Sigmoid colon (tissue), 7 donors: ENCODE data around the gene PFDN5. TPM values are rescaled to one million over a fixed set of nuclear protein-coding genes. Genes with fewer than 3 reads are reported as not detected.

Source experiments
- DNase-seq: peaks from one replicate; pipeline ENCODE4 v3.0.0-alpha.2; 2019
- H3K27ac ChIP-seq, 4 donors: fragments of 200-600 bp; sonication (generic); one replicate each; pipeline ENCODE4 v1.5.1; 2016 to 2019; ENCODE audit warnings: mild to moderate bottlenecking in 1 of 4
- H3K27me3 ChIP-seq, 3 donors: fragments of 200-600 bp; sonication (generic); one replicate each; pipeline ENCODE4 v1.5.1; 2019; ENCODE audit warnings: mild to moderate bottlenecking in 1 of 3
- H3K36me3 ChIP-seq, 4 donors: fragments of 200-600 bp; sonication (generic); one replicate each; pipeline ENCODE4 v1.5.1; 2016 to 2019
- H3K4me1 ChIP-seq, 4 donors: fragments of 200-600 bp; sonication (generic); one replicate each; pipeline ENCODE4 v1.5.1; 2017 to 2019
- H3K4me3 ChIP-seq, 4 donors: fragments of 200-600 bp; sonication (generic); one replicate each; pipeline ENCODE4 v1.5.1; 2017 to 2019; ENCODE audit warnings: mild to moderate bottlenecking in 2 of 4, moderate library complexity in 1 of 4
- H3K9me3 ChIP-seq, 4 donors: fragments of 200-600 bp in 3 of 4; sonication (generic) in 3 of 4; one replicate each; pipeline versions ENCODE4 v1.5.1 to v1.6.1; 2013 to 2019
- CTCF ChIP-seq, 4 experiments: fragments of 450-650 bp in 3 of 4; fragments of 200-600 bp in 1 of 4; IDR thresholded peaks; one replicate each; pipeline ENCODE4 v1.5.1; 2016 to 2019; ENCODE audit warnings: antibody characterized with exemption in 4 of 4, mild to moderate bottlenecking in 3 of 4, moderate library complexity in 2 of 4
- EP300 ChIP-seq, 4 donors: sonication (generic); formaldehyde crosslinking; IDR thresholded peaks; one replicate each; pipeline ENCODE4 v1.6.1; 2017; ENCODE audit warnings: antibody characterized with exemption in 4 of 4
- POLR2A ChIP-seq, 2 donors: fragments of 450-650 bp; IDR thresholded peaks; one replicate each; pipeline ENCODE4 v1.6.1; 2016; ENCODE audit warnings: antibody characterized with exemption in 2 of 2, mild to moderate bottlenecking in 2 of 2, moderate library complexity in 2 of 2
- POLR2AphosphoS5 ChIP-seq, 4 donors: sonication (generic); formaldehyde crosslinking; IDR thresholded peaks; one replicate each; pipeline ENCODE4 v1.6.1; 2017; ENCODE audit warnings: antibody characterized with exemption in 4 of 4
- WGBS, 2 donors: extraction: QIAGEN DNeasy Blood & Tissue Kit; methylation state at CpG; one replicate each; pipeline ENCODE4 v1.1.7; 2013; 5-methylcytosine and 5-hydroxymethylcytosine counted together
- intact Hi-C: fragments of 100-400 bp; cut with DNase I; formaldehyde crosslinking; loops from one replicate; pipeline ENCODE4 v1.15.1; 2023
- polyA plus RNA-seq, 3 donors: library from polyadenylated mRNA; stranded (reverse); fragments of 200-250 nt; gene quantifications; one replicate each; pipeline ENCODE4 v1.2.3, GENCODE V29; 2013
- total RNA-seq, 4 donors: library from RNA; depleted of rRNA; stranded (reverse); fragments of >200 nt; gene quantifications; one replicate each; pipeline ENCODE4 v1.1.0, GENCODE V29; 2016
- donor health status: healthy with polysubstance abuse.
- donor health status: Bipolar disorder and iron deficiency.
- donor health status: healthy.

Gene PFDN5
- total and polyA plus RNA-seq, 7 donors, result 757 to 1,604 (median 819) TPM

DNA sequence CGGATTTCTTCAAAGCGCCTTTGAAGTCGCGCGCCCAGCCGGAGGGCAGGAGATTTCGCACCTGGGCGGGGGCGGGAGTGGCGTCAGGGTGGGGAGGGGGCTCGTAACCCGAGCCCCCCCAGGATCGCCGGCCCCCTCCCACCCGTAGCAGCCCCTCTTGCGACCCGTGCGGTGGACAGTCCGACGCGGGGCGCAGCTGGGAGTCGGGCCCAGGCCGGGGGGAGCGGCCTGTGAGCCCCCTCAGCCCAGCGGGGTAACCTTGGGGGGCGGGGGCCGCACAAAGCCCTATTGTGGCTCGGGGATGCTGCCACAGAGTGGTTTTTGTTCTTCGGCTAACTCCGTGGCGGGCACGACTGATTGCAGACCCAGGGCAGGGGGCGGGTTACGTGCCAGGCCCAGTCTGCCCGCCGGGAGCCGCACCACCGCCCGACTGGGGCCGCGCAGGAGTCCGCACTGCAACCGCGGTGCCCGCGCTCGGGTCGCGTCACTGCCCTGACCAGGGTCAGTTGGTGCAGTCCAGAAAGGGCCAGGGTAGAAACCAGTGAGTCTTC, 30.2 kb downstream of the PFDN5 start:
- TF ChIP-seq EP300 (IDR thresholded peaks at IDR 0.05) (no peak), POLR2A (IDR thresholded peaks at IDR 0.05) (peak in 1 of 2 donors; percentile 8), POLR2AphosphoS5 (IDR thresholded peaks at IDR 0.05) (peak in 3 of 4 donors; percentile 45 to 72 (median 52)), CTCF (IDR thresholded peaks at IDR 0.05) (peak in 1 of 4 experiments; percentile 15)
- peak overlapping the region; percentile 50 to 85 (median 68) for H3K4me3 ChIP-seq
- DNase-seq, result peak; percentile 73
- H3K9me3 ChIP-seq, result no peaks in the 10 kb centered on the region
- no peaks in the 10 kb centered on the region for H3K36me3 ChIP-seq
- peaks cover 0 to 34% (median 29%) of the 10 kb centered on the region in 4 donors for H3K4me1 ChIP-seq
- intact Hi-C loops, result no loop called here
- H3K27ac ChIP-seq, result peak overlapping the region; percentile 90 to 98 (median 96)
- H3K27me3 ChIP-seq, result no peaks in the 10 kb centered on the region
- 1% methylated on average over 50 of the region's 50 CpGs for WGBS, 2 donors

GRCh38 chr12:53326460-53327185, 31.3 kb downstream of the PFDN5 start:
- intact Hi-C loops, result no loop called here
- 65 to 81% methylated on average over 8 of the region's 8 CpGs for WGBS, 2 donors

GRCh38 chr12:53327435-53328042, 32.2 kb downstream of the PFDN5 start:
- Histone ChIP-seq H3K4me1 (peaks cover 0 to 24% (median 18%) of the 10 kb centered on the region in 4 donors), H3K27ac (no peak overlapping the region), H3K9me3 (no peaks in the 10 kb centered on the region), H3K27me3 (peaks cover 0 to 9% (median 1%) of the 10 kb centered on the region in 3 donors), H3K36me3 (no peaks in the 10 kb centered on the region), H3K4me3 (no peak overlapping the region)
- no peak for DNase-seq
- intact Hi-C loops, result no loop called here
- TF ChIP-seq POLR2A (IDR thresholded peaks at IDR 0.05), result no peak
- TF ChIP-seq CTCF (IDR thresholded peaks at IDR 0.05), result peak in 3 of 4 experiments; percentile 12 to 25 (median 14)
- WGBS, 2 donors, result 60 to 85% methylated on average over 3 of the region's 3 CpGs

More at GRCh38 chr12:53326460-53327185, 31.3 kb downstream of the PFDN5 start:
- peaks cover 0 to 30% (median 24%) of the 10 kb centered on the region in 4 donors for H3K4me1 ChIP-seq
- peaks cover 0 to under 1% (median 0%) of the 10 kb centered on the region in 3 donors for H3K27me3 ChIP-seq
- no peak for DNase-seq
- H3K9me3 ChIP-seq, result no peaks in the 10 kb centered on the region
- H3K4me3 ChIP-seq, result peak overlapping the region in 1 of 4 donors; percentile 85
- no peaks in the 10 kb centered on the region for H3K36me3 ChIP-seq
- H3K27ac ChIP-seq, result peak overlapping the region in 2 of 4 donors; percentile 90 to 96
- TF ChIP-seq POLR2AphosphoS5 (IDR thresholded peaks at IDR 0.05), result no peak
- no peak for TF ChIP-seq CTCF (IDR thresholded peaks at IDR 0.05)
- TF ChIP-seq EP300 (IDR thresholded peaks at IDR 0.05), result no peak
- TF ChIP-seq POLR2A (IDR thresholded peaks at IDR 0.05), result no peak

DNA sequence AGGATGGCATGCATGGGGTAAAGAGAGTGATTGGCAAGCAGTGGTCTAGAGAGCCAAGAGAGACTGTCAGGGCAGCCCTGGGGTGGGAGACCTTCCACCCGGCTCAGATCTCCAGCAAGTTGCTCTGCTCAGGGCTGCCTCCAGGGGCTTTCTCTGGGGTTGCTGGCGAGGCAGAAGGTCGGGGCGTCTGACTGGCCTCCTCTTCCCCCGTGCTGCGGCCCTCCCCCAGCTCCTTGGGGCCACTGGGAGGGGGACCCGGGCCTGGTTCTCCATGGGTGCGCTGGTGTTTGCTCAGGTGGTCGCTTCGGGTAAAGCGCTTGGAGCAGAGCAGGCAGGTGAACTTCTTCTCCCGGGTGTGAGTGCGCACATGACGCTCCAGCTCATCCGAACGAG, 32.7 kb downstream of the PFDN5 start:
- Histone ChIP-seq H3K36me3 (no peaks in the 10 kb centered on the region), H3K27me3 (peaks cover 0 to 14% (median 6%) of the 10 kb centered on the region in 3 donors), H3K9me3 (no peaks in the 10 kb centered on the region), H3K27ac (no peak overlapping the region), H3K4me1 (peaks cover 0 to 24% (median 18%) of the 10 kb centered on the region in 4 donors), H3K4me3 (no peak overlapping the region)
- 40 to 54% methylated on average over 16 of the region's 16 CpGs for WGBS, 2 donors
- intact Hi-C loops, result no loop called here
- TF ChIP-seq EP300 (IDR thresholded peaks at IDR 0.05) (no peak), POLR2A (IDR thresholded peaks at IDR 0.05) (no peak), POLR2AphosphoS5 (IDR thresholded peaks at IDR 0.05) (no peak), CTCF (IDR thresholded peaks at IDR 0.05) (no peak)
- DNase-seq, result no peak
